Gastrocnemius medialis (tissue), 4 donors: Measurements from ENCODE around the gene SLC66A2.

Experiments
- CTCF ChIP-seq, 5 experiments: fragments of 450-650 bp in 3 of 5; fragments of 200-600 bp in 2 of 5; sonication (generic) in 2 of 5; IDR thresholded peaks in 4 of 5; conservative IDR thresholded peaks in 1 of 5; 1 replicate in 4 of 5; 2 replicates in 1 of 5; pipeline ENCODE4 v1.5.1; 2016 to 2019; ENCODE audit warnings: antibody characterized with exemption in 5 of 5, mild to moderate bottlenecking in 3 of 5, moderate library complexity in 3 of 5
- POLR2A ChIP-seq, 2 donors: fragments of 450-650 bp; IDR thresholded peaks; one replicate each; pipeline ENCODE4 v1.6.1; 2017; ENCODE audit warnings: antibody characterized with exemption in 2 of 2, mild to moderate bottlenecking in 2 of 2, moderate library complexity in 2 of 2

GRCh38 chr18:79919089-79919488 lies 32.4 kb downstream of the SLC66A2 start:
- TF ChIP-seq CTCF (IDR thresholded peaks at IDR 0.05 in 4 of 5, conservative IDR thresholded peaks at IDR 0.05 in 1 of 5) (no peak), POLR2A (IDR thresholded peaks at IDR 0.05) (no peak)
